BJ (cell line): ENCODE data around the gene SWAP70. TPM values are rescaled to one million over a fixed set of nuclear protein-coding genes. Genes with fewer than 3 reads are reported as not detected.

Experiments
- CTCF ChIA-PET: fragments of 350-600 bp; formaldehyde crosslinking; extraction: SDS; loops from one replicate; lab custom pipeline; 2021; ENCODE audit warnings: antibody characterized with exemption, inconsistent platforms; lab: Yijun Ruan, JAX
- POLR2A ChIA-PET: fragments of 300-600 bp; sonication (Branson Sonifier 250); formaldehyde crosslinking; extraction: SDS; loops from one replicate; lab custom pipeline; 2021; ENCODE audit warnings: antibody characterized with exemption; lab: Charles Lee
- DNase-seq: peaks from one replicate; pipeline ENCODE4 v3.0.0-alpha.2; 2011; ENCODE audit warnings: low read depth
- H3K27me3 ChIP-seq: 2 replicates; pipeline ENCODE4 v1.6.0; 2011; ENCODE audit warnings: low read length; ENCODE audit not compliant: control insufficient read depth, insufficient read depth
- H3K36me3 ChIP-seq: 2 replicates; pipeline ENCODE4 v1.5.1; 2011; ENCODE audit warnings: low read length; ENCODE audit not compliant: control insufficient read depth, insufficient read depth
- H3K4me3 ChIP-seq: 2 replicates; pipeline ENCODE4 v1.5.1; 2011; ENCODE audit warnings: low read depth, mild to moderate bottlenecking, control low read depth, low read length
- polyA plus RNA-seq: library from polyadenylated mRNA; depleted of rRNA; stranded (reverse); fragments of >200 nt; gene quantifications from 2 replicates; pipeline ENCODE4 v1.2.3, GENCODE V29; 2011
- TF ChIP-seq, protein P1 (sequence below): IDR thresholded peaks from 2 replicates; pipeline ENCODE4 v1.5.1; 2011; ENCODE audit warnings: low read depth, mild to moderate bottlenecking, control low read depth, inconsistent platforms, low read length, moderate library complexity; ENCODE audit not compliant: insufficient read depth

The SWAP70 gene
- polyA plus RNA-seq, 1 experiment: 16.6 TPM

GRCh38 chr11:9639099-9639498 lies 24.8 kb upstream of the SWAP70 start:
- CTCF ChIA-PET: interaction anchor here (1.2 kb wide), 1 partner anchor 26 kb away, joined by 4 read pairs; no protein-coding TSS in a partner anchor
- TF ChIP-seq, protein P1, sequence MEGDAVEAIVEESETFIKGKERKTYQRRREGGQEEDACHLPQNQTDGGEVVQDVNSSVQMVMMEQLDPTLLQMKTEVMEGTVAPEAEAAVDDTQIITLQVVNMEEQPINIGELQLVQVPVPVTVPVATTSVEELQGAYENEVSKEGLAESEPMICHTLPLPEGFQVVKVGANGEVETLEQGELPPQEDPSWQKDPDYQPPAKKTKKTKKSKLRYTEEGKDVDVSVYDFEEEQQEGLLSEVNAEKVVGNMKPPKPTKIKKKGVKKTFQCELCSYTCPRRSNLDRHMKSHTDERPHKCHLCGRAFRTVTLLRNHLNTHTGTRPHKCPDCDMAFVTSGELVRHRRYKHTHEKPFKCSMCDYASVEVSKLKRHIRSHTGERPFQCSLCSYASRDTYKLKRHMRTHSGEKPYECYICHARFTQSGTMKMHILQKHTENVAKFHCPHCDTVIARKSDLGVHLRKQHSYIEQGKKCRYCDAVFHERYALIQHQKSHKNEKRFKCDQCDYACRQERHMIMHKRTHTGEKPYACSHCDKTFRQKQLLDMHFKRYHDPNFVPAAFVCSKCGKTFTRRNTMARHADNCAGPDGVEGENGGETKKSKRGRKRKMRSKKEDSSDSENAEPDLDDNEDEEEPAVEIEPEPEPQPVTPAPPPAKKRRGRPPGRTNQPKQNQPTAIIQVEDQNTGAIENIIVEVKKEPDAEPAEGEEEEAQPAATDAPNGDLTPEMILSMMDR: no peak
- no peak for DNase-seq
- H3K36me3 ChIP-seq: no peaks in the 10 kb centered on the region
- no peak overlapping the region for H3K4me3 ChIP-seq
- POLR2A ChIA-PET: no interaction called here
- H3K27me3 ChIP-seq: no peaks in the 10 kb centered on the region

- ChIA-PET POLR2A (no interaction called here), CTCF (no interaction called here)
- TF ChIP-seq, protein P1: no peak
- Histone ChIP-seq H3K27me3 (no peaks in the 10 kb centered on the region), H3K4me3 (no peak overlapping the region), H3K36me3 (no peaks in the 10 kb centered on the region)
- no peak for DNase-seq
Observed at GRCh38 chr11:9639985-9640384, 23.9 kb upstream of the SWAP70 start.

DNA sequence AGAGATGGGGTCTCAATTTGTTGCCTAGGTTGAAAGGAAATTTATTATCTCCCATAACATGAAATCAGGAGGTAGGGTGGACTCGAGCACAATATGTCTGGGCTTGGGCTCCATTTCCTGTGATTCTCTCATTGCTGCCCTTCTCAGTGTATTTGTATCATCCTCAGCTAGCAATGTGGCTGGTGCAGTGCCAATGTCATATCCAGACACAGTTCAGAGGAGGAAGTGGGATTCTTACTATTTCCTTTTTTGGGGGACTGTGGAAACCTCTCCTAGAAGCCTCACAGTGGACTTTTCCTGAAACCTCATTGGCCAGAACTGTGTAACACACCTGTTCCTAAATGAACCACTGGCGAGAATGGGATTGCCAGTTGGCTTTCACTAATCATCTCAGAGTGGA lies 21.0 kb upstream of the SWAP70 start:
- TF ChIP-seq, protein P1: no peak
- ChIA-PET CTCF (interaction anchor here (1.1 kb wide), 1 partner anchor 28 kb away, joined by 4 read pairs; no protein-coding TSS in a partner anchor), POLR2A (no interaction called here)
- Histone ChIP-seq H3K4me3 (no peak overlapping the region), H3K27me3 (no peaks in the 10 kb centered on the region), H3K36me3 (no peaks in the 10 kb centered on the region)
- no peak for DNase-seq

GRCh38 chr11:9643751-9644150 lies 20.1 kb upstream of the SWAP70 start:
- H3K4me3 ChIP-seq: no peak overlapping the region
- no peaks in the 10 kb centered on the region for H3K36me3 ChIP-seq
- DNase-seq: no peak
- TF ChIP-seq, protein P1: no peak
- ChIA-PET POLR2A (no interaction called here), CTCF (no interaction called here)
- no peaks in the 10 kb centered on the region for H3K27me3 ChIP-seq

GRCh38 chr11:9645881-9646280 lies 18.0 kb upstream of the SWAP70 start:
- TF ChIP-seq, protein P1: no peak
- ChIA-PET POLR2A (no interaction called here), CTCF (no interaction called here)
- no peaks in the 10 kb centered on the region for H3K27me3 ChIP-seq
- no peak overlapping the region for H3K4me3 ChIP-seq
- H3K36me3 ChIP-seq: no peaks in the 10 kb centered on the region
- no peak for DNase-seq
